Measurements from ENCODE around the gene MYO5A. TPM values are rescaled to one million over a fixed set of nuclear protein-coding genes. Genes with fewer than 3 reads are reported as not detected.
"Not testable (repeated sequence)": the region's sequence is repeated elsewhere in the genome, so short reads cannot be mapped to it uniquely, and the experiment has no call there.

MYO5A gene
- total RNA-seq, 1 experiment from 2014 or later: 29.2 TPM

GRCh38 chr15:52445553-52445952, 83.1 kb downstream of the MYO5A start (continued):
- TF ChIP-seq ZBTB43 (CRISPR knock-in tag; IDR thresholded peaks at IDR 0.05): no peak
- no peak for TF ChIP-seq FOXK1 (CRISPR knock-in tag; IDR thresholded peaks at IDR 0.05)
- TF ChIP-seq IRF2 (CRISPR knock-in tag; IDR thresholded peaks at IDR 0.05; ENCODE audit: borderline replicate concordance, low read depth): no peak
- no peak for TF ChIP-seq E2F1 (CRISPR knock-in tag; IDR thresholded peaks at IDR 0.05)
- TF ChIP-seq ZNF396 (CRISPR knock-in tag; IDR thresholded peaks at IDR 0.05; ENCODE audit: borderline replicate concordance): no peak
- TF ChIP-seq MXD4 (CRISPR knock-in tag; IDR thresholded peaks at IDR 0.05; ENCODE audit: borderline replicate concordance): no peak
- no peak for TF ChIP-seq JAZF1 (CRISPR knock-in tag; IDR thresholded peaks at IDR 0.05)

GRCh38 chr15:52443205-52443604, 85.5 kb downstream of the MYO5A start:
- H3K27me3 Mint-ChIP-seq (ENCODE audit: low read depth); H3K4me3 Mint-ChIP-seq; DNase-seq (ENCODE audit: low spot score); POLR2A ChIA-PET; ATAC-seq; H3K27ac Mint-ChIP-seq: not testable (repeated sequence)
- Mint-ChIP-seq H3K4me1 (peaks cover 28% of the 10 kb centered on the region), H3K9me3 (peaks cover 36% of the 10 kb centered on the region), H3K36me3 (peaks cover 32% of the 10 kb centered on the region)
- CTCF ChIA-PET: interaction anchor here (1.1 kb wide), 1 partner anchor 216 kb away, joined by 3 read pairs; no protein-coding TSS in a partner anchor

DNA sequence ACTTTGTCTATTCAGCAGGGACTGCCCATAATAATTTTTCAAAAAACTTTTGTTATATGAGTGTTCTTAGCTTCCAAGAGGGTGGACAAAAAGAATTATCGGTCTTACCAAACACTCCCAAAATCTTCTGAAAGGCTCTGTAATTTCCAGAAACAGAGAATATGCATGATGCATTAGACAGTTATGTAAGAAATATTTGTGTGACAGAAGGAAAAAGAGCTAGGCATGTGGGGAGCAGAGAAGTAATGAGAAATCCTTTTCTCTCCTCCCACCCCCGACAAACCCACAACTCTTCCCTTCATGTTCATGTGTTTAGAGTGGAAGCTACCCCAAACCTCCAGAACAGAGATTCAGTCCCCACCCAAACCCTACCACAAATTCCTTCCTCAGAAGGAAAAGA, 86.8 kb downstream of the MYO5A start:
- Mint-ChIP-seq H3K4me1 (peaks cover 28% of the 10 kb centered on the region), H3K27me3 (ENCODE audit: low read depth) (no peaks in the 10 kb centered on the region; the same call in 1 of the 2 replicates), H3K4me3 (no peak overlapping the region), H3K27ac (no peak overlapping the region), H3K36me3 (peaks cover 22% of the 10 kb centered on the region), H3K9me3 (peaks cover 25% of the 10 kb centered on the region)
- TF ChIP-seq MAX (CRISPR knock-in tag; IDR thresholded peaks at IDR 0.05): no peak
- no peak for TF ChIP-seq SOX15 (CRISPR knock-in tag; IDR thresholded peaks at IDR 0.05)
- TF ChIP-seq OVOL2 (CRISPR knock-in tag; IDR thresholded peaks at IDR 0.05; ENCODE audit: borderline replicate concordance): no peak
- TF ChIP-seq USF1 (CRISPR knock-in tag; IDR thresholded peaks at IDR 0.05): no peak
- TF ChIP-seq E2F4 (CRISPR knock-in tag; IDR thresholded peaks at IDR 0.05; ENCODE audit: borderline replicate concordance, low read depth): no peak
- TF ChIP-seq, protein P1, sequence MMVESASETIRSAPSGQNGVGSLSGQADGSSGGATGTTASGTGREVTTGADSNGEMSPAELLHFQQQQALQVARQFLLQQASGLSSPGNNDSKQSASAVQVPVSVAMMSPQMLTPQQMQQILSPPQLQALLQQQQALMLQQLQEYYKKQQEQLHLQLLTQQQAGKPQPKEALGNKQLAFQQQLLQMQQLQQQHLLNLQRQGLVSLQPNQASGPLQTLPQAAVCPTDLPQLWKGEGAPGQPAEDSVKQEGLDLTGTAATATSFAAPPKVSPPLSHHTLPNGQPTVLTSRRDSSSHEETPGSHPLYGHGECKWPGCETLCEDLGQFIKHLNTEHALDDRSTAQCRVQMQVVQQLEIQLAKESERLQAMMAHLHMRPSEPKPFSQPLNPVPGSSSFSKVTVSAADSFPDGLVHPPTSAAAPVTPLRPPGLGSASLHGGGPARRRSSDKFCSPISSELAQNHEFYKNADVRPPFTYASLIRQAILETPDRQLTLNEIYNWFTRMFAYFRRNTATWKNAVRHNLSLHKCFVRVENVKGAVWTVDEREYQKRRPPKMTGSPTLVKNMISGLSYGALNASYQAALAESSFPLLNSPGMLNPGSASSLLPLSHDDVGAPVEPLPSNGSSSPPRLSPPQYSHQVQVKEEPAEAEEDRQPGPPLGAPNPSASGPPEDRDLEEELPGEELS (CRISPR knock-in tag; IDR thresholded peaks at IDR 0.05): no peak
- no peak for TF ChIP-seq TP53 (CRISPR knock-in tag; IDR thresholded peaks at IDR 0.05)
- ChIA-PET CTCF (interaction anchor here (0.8 kb wide), 1 partner anchor 111 kb away, joined by 3 read pairs; no protein-coding TSS in a partner anchor), POLR2A (no interaction called here)
- ATAC-seq (no peak), DNase-seq (ENCODE audit: low spot score) (no peak)

- Mint-ChIP-seq H3K27ac (no peak overlapping the region), H3K4me1 (peaks cover 28% of the 10 kb centered on the region), H3K9me3 (peaks cover 16% of the 10 kb centered on the region), H3K4me3 (no peak overlapping the region), H3K36me3 (peaks cover 13% of the 10 kb centered on the region), H3K27me3 (ENCODE audit: low read depth) (no peaks in the 10 kb centered on the region; the same call in 1 of the 2 replicates)
- ATAC-seq (no peak), DNase-seq (ENCODE audit: low spot score) (no peak)
- POLR2A ChIA-PET: no interaction called here
- CTCF ChIA-PET: interaction anchor here (0.8 kb wide), 1 partner anchor 111 kb away, joined by 3 read pairs; no protein-coding TSS in a partner anchor
- TF ChIP-seq TEAD1 (CRISPR knock-in tag; IDR thresholded peaks at IDR 0.05): no peak
- TF ChIP-seq, protein P2, sequence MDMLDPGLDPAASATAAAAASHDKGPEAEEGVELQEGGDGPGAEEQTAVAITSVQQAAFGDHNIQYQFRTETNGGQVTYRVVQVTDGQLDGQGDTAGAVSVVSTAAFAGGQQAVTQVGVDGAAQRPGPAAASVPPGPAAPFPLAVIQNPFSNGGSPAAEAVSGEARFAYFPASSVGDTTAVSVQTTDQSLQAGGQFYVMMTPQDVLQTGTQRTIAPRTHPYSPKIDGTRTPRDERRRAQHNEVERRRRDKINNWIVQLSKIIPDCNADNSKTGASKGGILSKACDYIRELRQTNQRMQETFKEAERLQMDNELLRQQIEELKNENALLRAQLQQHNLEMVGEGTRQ (CRISPR knock-in tag; IDR thresholded peaks at IDR 0.05): no peak
- TF ChIP-seq ZNF416 (CRISPR knock-in tag; IDR thresholded peaks at IDR 0.05): no peak
- TF ChIP-seq, protein P3, sequence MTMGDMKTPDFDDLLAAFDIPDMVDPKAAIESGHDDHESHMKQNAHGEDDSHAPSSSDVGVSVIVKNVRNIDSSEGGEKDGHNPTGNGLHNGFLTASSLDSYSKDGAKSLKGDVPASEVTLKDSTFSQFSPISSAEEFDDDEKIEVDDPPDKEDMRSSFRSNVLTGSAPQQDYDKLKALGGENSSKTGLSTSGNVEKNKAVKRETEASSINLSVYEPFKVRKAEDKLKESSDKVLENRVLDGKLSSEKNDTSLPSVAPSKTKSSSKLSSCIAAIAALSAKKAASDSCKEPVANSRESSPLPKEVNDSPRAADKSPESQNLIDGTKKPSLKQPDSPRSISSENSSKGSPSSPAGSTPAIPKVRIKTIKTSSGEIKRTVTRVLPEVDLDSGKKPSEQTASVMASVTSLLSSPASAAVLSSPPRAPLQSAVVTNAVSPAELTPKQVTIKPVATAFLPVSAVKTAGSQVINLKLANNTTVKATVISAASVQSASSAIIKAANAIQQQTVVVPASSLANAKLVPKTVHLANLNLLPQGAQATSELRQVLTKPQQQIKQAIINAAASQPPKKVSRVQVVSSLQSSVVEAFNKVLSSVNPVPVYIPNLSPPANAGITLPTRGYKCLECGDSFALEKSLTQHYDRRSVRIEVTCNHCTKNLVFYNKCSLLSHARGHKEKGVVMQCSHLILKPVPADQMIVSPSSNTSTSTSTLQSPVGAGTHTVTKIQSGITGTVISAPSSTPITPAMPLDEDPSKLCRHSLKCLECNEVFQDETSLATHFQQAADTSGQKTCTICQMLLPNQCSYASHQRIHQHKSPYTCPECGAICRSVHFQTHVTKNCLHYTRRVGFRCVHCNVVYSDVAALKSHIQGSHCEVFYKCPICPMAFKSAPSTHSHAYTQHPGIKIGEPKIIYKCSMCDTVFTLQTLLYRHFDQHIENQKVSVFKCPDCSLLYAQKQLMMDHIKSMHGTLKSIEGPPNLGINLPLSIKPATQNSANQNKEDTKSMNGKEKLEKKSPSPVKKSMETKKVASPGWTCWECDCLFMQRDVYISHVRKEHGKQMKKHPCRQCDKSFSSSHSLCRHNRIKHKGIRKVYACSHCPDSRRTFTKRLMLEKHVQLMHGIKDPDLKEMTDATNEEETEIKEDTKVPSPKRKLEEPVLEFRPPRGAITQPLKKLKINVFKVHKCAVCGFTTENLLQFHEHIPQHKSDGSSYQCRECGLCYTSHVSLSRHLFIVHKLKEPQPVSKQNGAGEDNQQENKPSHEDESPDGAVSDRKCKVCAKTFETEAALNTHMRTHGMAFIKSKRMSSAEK (CRISPR knock-in tag; IDR thresholded peaks at IDR 0.05; ENCODE audit: borderline replicate concordance): no peak
- no peak for TF ChIP-seq RELA (CRISPR knock-in tag; IDR thresholded peaks at IDR 0.05; ENCODE audit: borderline replicate concordance)
These were observed 87.7 kb downstream of the MYO5A start for GRCh38 chr15:52440946-52441345.
